Mucosa of rectum (tissue), 2 donors: ENCODE results near the gene PPP1R1A.

Experiments
- H3K27ac ChIP-seq, 2 donors: one replicate each; pipeline ENCODE4 v1.7.0; 2013; ENCODE audit warnings: inconsistent platforms in 2 of 2, low read depth in 2 of 2, low read length in 2 of 2
- H3K27me3 ChIP-seq, 2 donors: one replicate each; pipeline ENCODE4 v1.7.0; 2013; ENCODE audit warnings: low read length in 2 of 2; ENCODE audit not compliant: control insufficient read depth in 2 of 2, insufficient read depth in 2 of 2
- H3K36me3 ChIP-seq, 2 donors: one replicate each; pipeline ENCODE4 v1.7.0; 2013; ENCODE audit warnings: low read length in 2 of 2; ENCODE audit not compliant: control insufficient read depth in 2 of 2, insufficient read depth in 2 of 2
- H3K4me1 ChIP-seq, 2 donors: one replicate each; pipeline ENCODE4 v1.7.0; 2013; ENCODE audit warnings: low read length in 2 of 2, mild to moderate bottlenecking in 1 of 2; ENCODE audit not compliant: control insufficient read depth in 2 of 2, insufficient read depth in 2 of 2
- H3K4me3 ChIP-seq, 2 donors: one replicate each; pipeline ENCODE4 v1.7.0; 2013; ENCODE audit warnings: low read length in 2 of 2
- H3K9ac ChIP-seq, 2 donors: one replicate each; pipeline ENCODE4 v1.7.0; 2013; ENCODE audit warnings: low read length in 2 of 2, low read depth in 1 of 2, mild to moderate bottlenecking in 1 of 2
- H3K9me3 ChIP-seq, 2 donors: one replicate each; pipeline ENCODE4 v1.7.0; 2013; ENCODE audit warnings: low read length in 2 of 2; ENCODE audit not compliant: control insufficient read depth in 2 of 2
- donor health status: healthy.
- donor health status: Normal muscosa, but diverticular disease.

PPP1R1A gene

DNA sequence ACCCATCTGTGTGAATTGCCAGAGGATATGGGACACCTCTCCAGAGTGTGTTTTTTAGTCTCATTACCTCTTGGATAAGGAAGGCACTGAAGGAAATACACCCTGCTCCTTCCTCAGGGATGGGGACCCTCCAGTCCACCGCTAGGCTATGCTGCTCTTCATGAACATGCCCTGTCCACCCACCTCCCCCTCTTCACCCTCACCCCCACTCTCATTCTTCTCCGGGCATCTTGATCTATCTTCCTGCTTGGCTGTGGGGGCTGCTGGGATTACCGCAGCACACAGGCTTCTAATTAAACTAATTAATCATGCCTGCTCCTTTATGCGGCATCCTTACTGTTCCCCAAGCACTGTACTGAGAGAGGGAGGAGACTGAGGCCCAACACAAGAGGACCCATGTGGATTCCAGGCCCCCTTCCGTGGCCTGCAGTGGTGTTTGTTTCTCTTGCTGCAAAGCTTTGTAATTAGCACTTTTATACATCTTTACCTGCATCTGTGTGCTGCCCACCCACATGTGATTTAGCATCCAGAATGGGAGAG lies 46.6 kb downstream of the PPP1R1A start:
- no peaks in the 10 kb centered on the region for H3K4me1 ChIP-seq
- H3K9me3 ChIP-seq = no peaks in the 10 kb centered on the region
- H3K27me3 ChIP-seq = no peaks in the 10 kb centered on the region
- H3K27ac ChIP-seq = no peak overlapping the region
- H3K9ac ChIP-seq = no peak overlapping the region
- H3K36me3 ChIP-seq = peaks cover 0 to 7% of the 10 kb centered on the region in 2 donors
- H3K4me3 ChIP-seq = no peak overlapping the region

DNA sequence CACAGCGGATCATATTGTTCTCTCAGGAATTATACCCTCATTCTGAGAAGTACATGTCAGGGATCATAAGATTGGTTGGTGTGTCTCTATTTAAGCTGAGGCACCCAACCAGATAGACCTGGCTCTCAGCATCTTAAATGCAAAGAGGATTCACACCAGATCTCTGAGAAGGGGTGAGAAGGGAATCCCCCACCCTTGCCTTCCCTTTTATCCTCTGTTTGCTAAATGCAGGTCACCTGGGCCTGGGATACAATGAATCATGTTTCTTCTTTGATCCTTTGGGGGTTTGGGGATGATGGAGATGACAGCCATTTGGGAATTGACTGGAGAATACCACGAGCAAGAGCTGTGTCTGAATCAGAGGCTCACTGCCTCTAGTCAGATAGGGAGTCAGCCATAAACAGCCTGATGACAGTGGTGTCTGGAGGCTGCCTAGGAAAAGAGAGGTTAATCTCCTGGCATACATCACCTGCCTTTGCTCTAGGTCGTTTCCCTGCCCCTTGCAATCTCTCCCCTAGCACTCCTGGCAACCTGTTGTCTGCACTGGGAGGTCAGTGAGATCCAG lies 50.2 kb downstream of the PPP1R1A start:
- Histone ChIP-seq H3K27me3 (no peaks in the 10 kb centered on the region), H3K27ac (no peak overlapping the region), H3K9me3 (no peaks in the 10 kb centered on the region), H3K4me3 (no peak overlapping the region), H3K36me3 (peaks cover 0 to 13% of the 10 kb centered on the region in 2 donors), H3K4me1 (no peaks in the 10 kb centered on the region), H3K9ac (no peak overlapping the region)

DNA sequence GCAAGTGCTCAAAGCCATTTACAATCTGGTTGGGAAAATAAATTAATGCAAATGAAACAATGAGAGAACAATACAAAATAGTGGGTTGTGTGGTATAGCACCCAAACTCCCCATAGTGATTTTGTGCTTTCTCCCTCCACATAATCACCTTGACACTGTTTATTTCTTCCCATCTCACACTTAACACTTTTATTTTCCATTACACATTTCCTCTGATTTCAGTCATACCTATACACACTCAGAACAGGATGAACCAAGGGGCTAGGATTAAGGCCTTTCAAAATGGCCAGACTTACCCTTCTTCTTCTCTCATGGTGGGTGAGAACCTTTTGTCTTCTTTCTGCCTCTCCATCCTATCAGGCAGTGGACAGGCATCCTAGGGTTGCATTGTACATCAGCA lies 53.0 kb downstream of the PPP1R1A start:
- Histone ChIP-seq H3K27me3 (no peaks in the 10 kb centered on the region), H3K27ac (no peak overlapping the region), H3K9ac (no peak overlapping the region), H3K4me3 (no peak overlapping the region), H3K36me3 (peaks cover 0 to 17% of the 10 kb centered on the region in 2 donors), H3K9me3 (no peaks in the 10 kb centered on the region), H3K4me1 (no peaks in the 10 kb centered on the region)

DNA sequence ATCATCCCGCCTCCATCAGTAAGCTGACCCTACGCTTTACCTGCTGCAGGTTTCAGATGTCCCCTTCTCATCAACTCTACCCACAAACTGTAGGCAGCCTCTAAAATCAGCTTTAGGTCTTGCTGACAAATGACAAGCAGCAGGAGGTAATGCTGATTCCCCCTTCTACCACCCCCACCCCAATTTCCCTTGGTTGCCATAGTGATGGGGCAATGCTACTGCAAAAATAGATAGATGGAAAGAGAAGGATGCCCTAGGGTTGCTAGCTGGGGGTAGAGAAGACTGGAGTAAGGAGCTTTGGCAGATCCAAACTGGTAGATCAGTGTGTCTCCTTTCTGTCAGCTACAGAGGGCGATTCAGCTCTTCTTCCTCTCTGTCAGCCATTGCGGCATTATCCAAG lies 58.9 kb downstream of the PPP1R1A start:
- no peaks in the 10 kb centered on the region for H3K9me3 ChIP-seq

More for the DNA sequence above, 58.9 kb downstream of the PPP1R1A start:
- peaks cover 5 to 25% of the 10 kb centered on the region in 2 donors for H3K36me3 ChIP-seq
- no peaks in the 10 kb centered on the region for H3K27me3 ChIP-seq
- no peaks in the 10 kb centered on the region for H3K4me1 ChIP-seq
- H3K9ac ChIP-seq = no peak overlapping the region
- H3K27ac ChIP-seq = no peak overlapping the region
- H3K4me3 ChIP-seq = no peak overlapping the region
